HCT116 (cell line): ENCODE results near the gene BNC1.

Experiments
- CEBPB ChIP-seq: IDR thresholded peaks from 2 replicates; pipeline ENCODE4 v1.6.1; 2012; ENCODE audit warnings: low read depth
- POLR2A ChIP-seq: IDR thresholded peaks from 2 replicates; pipeline ENCODE4 v1.7.0; 2011; ENCODE audit warnings: borderline replicate concordance; ENCODE audit not compliant: insufficient read depth, insufficient read length; ENCODE audit errors: extremely low read depth
- RAD21 ChIP-seq: IDR thresholded peaks from 2 replicates; pipeline ENCODE4 v1.6.1; 2012; ENCODE audit warnings: low read depth, mild to moderate bottlenecking
- YY1 ChIP-seq: IDR thresholded peaks from 2 replicates; pipeline ENCODE4 v1.6.1; 2011; ENCODE audit warnings: low read length, low read depth, moderate library complexity, mild to moderate bottlenecking; ENCODE audit not compliant: insufficient replicate concordance; ENCODE audit errors: extremely low read depth

DNA sequence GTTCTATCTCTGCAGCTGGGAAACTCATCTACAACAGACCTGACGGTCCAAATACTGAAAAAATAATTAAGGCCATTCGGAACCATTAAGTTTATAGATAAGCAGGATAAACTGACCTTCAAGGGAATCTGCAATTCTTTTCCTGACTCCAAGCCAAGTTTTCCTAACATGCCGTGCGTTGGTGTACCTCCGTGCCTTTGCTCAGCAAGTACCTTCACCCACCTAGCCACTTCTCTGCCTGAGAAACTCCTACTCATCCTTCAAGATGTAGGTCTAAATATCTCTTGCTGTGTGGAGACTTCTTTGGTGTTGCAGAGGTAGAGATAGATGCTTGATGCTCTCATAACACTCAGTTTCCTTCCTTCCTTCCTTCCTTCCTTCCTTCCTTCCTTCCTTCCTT lies 24.2 kb upstream of the BNC1 start:
- TF ChIP-seq CEBPB (no peak), POLR2A (no peak), RAD21 (no peak), YY1 (no peak)
